GM18867 (cell line): Measurements from ENCODE around the gene SIMC1.
"Not testable (repeated sequence)": the region's sequence is repeated elsewhere in the genome, so short reads cannot be mapped to it uniquely, and the experiment has no call there.

Experiments
- ATAC-seq: cut with Tn5 transposase; IDR thresholded peaks from one replicate; pipeline ENCODE4 v1.9.1; 2021; ENCODE audit warnings: mild to moderate bottlenecking, moderate library complexity; ENCODE audit not compliant: unreplicated experiment

SIMC1 gene

GRCh38 chr5:176237971-176238644 is at the start of gene SIMC1:
SIMC1 (plus strand) TSS chr5:176238424; CDS start chr5:176238509, 85 bp downstream.
- ATAC-seq: peak; percentile 65

GRCh38 chr5:176188506-176189193 is 49.6 kb upstream of the SIMC1 start:
- ATAC-seq: no peak

- no peak for ATAC-seq
Observed at GRCh38 chr5:176189857-176190256, 48.4 kb upstream of the SIMC1 start.

GRCh38 chr5:176190886-176191755 is 47.1 kb upstream of the SIMC1 start:
- ATAC-seq: no peak

DNA sequence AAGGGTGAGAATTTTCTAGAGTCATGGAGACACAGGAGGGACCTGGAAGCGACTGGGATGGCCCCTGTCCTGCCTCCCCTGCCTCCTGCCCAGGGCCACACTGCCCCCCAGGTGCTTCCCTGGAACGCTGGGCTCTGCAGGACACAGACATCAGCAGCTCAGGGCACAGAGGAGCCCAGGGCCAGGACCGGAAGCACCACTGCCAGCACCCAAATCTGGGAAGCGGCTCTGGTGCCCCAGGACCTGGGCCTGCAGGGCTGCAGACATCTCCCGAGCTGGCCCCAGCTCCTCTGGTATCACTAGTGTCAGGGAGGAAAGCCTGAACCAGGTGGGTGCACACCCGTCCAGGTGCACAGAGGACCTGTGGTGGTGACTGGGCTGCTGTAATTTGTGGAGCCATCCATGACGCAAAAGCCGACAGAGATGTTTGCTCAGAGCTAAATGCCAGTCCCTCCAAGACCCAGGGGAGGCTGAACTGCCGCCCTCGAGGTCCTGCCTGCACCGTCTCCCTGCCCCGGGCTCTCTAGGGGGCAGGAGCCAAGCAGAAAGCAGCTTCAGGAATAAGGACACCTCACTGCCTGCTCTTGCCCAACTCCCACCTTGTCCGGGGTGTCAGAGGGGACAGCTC is 46.0 kb upstream of the SIMC1 start:
- no peak for ATAC-seq

GRCh38 chr5:176192722-176193117 is 45.5 kb upstream of the SIMC1 start:
- ATAC-seq: not testable (repeated sequence)

GRCh38 chr5:176193636-176194035 is 44.6 kb upstream of the SIMC1 start:
- not testable (repeated sequence) for ATAC-seq

GRCh38 chr5:176194238-176195083 is 43.8 kb upstream of the SIMC1 start:
- not testable (repeated sequence) for ATAC-seq

GRCh38 chr5:176195084-176195413 is 43.2 kb upstream of the SIMC1 start:
- ATAC-seq: not testable (repeated sequence)

GRCh38 chr5:176195487-176196207 is 42.6 kb upstream of the SIMC1 start:
- ATAC-seq: not testable (repeated sequence)

DNA sequence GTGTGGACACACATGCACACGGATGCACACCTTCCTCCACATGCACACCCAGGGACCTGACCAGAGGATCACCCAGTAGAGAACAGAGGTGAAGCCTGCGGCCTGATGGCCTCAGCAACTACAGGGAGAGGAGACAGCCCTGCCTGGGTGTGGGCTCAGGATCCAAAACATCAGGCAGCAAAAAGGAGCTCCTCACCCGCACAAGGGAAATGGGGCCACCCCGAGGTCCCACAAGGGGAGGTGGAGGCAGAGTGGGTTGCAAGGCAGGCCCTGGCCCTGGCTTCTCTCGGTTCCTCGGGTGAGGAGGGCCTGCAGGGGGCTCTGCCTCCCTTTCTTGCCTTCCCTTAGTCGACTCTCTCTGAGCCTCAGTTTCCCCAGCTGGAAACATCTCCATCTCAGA is 41.4 kb upstream of the SIMC1 start:
- not testable (repeated sequence) for ATAC-seq

- not testable (repeated sequence) for ATAC-seq
Observed at GRCh38 chr5:176197234-176197858, 40.9 kb upstream of the SIMC1 start.

GRCh38 chr5:176198299-176198698 is 39.9 kb upstream of the SIMC1 start:
- not testable (repeated sequence) for ATAC-seq

DNA sequence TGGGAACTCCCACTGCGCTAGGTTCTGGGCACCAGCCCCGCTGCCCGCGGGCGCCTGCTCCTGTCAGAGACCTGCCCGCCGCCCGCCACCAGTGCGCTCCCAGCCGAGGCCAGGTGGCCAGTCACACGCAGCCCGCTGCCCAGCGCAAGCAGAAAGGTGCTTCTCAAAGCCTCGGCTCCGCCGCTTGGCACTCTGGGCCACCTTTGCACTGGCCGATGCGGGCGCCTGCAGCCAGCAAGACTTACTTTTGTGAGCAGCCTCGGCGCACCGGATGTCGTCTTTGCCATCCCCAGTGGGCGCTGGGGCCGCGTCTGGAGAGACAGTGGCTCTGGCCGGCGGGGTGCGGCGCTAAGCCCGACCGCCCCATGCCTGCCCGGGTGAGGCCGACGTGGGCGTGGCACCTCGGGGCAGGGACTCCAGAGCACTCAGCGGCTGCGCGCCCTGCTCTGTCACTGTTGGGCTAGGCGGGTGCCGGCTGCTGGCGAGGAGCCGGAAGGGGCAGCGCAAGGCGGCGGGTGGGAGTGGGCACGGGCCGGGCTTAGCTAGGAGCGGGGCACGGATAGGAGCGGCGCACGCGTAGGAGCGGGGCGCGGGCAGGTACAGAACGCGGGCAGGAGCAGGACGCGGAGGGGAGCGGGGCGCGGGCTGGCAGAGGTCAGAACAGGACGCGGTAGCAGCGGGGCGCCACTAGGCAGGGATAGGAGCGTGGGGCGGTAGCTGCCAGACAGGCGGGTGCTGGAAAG is 39.1 kb upstream of the SIMC1 start:
- ATAC-seq: not testable (repeated sequence)

- ATAC-seq: not testable (repeated sequence)
Observed at GRCh38 chr5:176199803-176200399, 38.3 kb upstream of the SIMC1 start.

DNA sequence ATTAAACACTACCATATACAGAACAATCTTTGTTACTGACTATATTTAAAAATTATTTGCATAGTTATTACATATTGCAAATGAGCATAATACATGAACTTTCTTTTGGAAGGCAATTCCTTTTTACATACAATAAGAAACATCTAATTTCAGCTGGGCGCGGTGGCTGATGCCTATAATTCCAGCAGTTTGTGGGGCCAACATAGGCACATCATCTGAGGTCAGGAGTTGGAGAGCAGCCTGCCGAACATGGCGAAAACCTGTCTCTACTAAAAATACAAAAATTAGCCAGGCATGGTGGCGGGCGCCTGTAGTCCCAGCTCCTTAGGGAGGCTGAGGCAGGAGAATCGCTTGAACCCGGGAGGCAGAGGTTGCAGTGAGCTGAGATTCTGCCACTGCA is 36.4 kb upstream of the SIMC1 start:
- ATAC-seq: no peak

GRCh38 chr5:176203086-176203485 is 35.1 kb upstream of the SIMC1 start:
- no peak for ATAC-seq

DNA sequence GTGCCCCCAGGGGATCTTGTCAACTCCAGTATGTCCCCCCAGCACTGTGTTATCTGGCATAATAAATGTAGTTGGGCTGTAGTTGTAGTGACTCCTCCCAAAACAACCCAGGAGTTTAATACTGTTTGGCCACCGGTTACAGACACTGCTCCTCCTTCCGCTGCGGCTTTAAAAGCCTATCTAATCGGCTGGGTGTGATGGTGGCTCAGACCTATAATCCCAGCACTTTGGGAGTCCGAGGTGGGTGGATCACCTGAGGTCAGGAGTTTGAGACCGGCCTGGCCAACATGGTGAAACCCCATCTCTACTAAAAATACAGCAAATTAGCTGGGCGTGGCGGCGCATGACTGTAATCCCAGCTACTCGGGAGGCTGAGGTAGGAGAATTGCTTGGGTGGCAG is 34.7 kb upstream of the SIMC1 start:
- not testable (repeated sequence) for ATAC-seq
